ENCODE data around the gene KCNIP1.

DNA sequence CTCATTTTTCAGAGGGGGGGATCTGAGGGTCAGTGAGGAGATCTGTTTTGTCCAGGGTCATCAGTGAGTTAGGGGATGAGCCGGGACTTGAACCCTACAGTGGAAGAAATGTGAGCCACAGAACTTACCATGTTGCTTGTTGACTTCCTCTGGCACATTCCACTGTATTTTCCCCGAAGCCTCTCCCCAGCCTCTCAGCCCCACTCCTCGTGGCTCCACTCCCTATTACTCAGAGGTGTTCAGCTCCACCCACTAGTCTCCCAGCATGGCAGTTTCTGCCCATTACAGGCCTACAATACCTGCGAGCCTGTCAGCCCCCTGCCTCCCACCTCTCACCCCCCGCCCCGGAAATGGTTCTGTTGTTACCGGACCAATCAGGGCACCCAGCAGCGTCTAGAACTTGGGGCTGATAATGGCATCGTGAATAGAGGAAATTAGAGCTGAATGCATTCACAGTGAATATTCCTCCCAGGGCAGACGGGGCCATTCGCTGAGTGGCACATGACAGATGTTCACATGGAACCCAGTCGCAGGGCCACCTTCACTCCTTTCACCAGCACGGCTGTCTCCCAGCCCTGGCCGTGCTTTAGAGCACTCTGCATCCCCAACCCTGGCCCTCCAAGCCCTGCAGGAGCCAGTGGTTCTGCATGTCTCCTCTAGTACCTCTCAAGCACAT is 81.6 kb downstream of the KCNIP1 start:
- TF ChIP-seq, protein P1, sequence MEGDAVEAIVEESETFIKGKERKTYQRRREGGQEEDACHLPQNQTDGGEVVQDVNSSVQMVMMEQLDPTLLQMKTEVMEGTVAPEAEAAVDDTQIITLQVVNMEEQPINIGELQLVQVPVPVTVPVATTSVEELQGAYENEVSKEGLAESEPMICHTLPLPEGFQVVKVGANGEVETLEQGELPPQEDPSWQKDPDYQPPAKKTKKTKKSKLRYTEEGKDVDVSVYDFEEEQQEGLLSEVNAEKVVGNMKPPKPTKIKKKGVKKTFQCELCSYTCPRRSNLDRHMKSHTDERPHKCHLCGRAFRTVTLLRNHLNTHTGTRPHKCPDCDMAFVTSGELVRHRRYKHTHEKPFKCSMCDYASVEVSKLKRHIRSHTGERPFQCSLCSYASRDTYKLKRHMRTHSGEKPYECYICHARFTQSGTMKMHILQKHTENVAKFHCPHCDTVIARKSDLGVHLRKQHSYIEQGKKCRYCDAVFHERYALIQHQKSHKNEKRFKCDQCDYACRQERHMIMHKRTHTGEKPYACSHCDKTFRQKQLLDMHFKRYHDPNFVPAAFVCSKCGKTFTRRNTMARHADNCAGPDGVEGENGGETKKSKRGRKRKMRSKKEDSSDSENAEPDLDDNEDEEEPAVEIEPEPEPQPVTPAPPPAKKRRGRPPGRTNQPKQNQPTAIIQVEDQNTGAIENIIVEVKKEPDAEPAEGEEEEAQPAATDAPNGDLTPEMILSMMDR (IDR thresholded peaks at IDR 0.05; ENCODE audit: insufficient read depth, low read depth, low read length) = no peak
- TF ChIP-seq EZH2 (IDR thresholded peaks at IDR 0.05; ENCODE audit: insufficient read depth, low read length) = no peak
